Middle frontal gyrus (tissue), 1 donor: ENCODE measurements around the gene KRTAP9-7.

Experiments used
- DNase-seq: peaks from one replicate; pipeline ENCODE4 v3.0.0-alpha.2; 2015; ENCODE audit warnings: low spot score; ENCODE audit errors: extremely low spot score

The KRTAP9-7 gene

DNA sequence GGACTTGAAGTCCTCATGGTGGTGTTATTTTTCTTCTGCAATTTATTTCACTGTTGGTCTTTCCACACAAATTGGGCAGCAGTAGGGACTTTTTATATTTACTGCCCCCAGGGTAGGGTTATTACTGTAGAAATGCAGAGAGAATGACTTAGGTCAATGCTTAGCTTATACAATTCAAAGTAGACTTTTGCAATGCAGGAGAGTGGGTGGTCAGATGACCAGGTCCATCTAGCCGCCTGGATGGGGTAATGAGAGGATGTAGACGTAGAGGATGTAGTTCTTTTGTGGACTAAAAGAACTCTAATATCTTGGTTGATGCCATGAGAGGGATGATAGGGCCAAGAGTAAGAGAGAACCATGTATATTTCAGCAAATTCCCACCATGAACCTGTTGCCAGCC, 42.7 kb downstream of the KRTAP9-7 start:
- DNase-seq, result no peak

DNA sequence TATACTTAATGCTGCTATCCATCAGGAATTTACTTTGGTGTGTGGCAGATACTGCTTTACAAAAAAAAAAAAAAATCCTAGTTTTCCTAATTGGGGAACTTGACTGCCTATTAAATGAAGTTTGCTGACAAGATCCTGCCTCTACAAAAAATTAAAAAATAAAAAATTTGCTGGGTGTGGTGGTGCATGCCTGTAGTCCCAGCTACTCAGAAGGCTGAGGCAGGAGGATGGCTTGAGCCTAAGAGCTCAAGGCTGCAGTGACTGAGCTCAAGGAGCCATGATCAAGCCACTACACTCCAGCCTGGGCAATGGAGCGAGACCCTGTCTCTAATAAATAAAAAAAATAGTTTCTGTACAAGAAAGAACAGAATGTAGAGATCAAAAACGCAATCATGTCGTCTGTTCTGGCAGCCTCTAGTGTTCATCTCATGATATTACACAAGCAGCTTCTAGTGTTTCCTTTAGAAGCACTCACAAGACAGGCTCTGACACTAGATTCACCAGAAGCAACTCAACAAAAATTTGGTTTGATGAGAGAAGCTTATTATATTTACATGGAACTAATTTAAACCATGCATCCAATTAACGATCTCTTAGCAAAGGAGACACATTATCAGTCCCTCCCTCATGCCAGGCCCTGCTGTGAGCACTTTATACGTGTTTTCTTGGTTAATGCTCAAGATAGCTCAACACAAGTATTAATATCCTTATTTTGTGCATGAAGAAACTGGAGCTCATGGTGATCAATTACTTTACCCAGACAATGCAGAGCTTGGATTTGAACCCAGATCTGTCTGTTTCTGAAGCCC, 46.8 kb downstream of the KRTAP9-7 start:
- DNase-seq, result no peak

DNA sequence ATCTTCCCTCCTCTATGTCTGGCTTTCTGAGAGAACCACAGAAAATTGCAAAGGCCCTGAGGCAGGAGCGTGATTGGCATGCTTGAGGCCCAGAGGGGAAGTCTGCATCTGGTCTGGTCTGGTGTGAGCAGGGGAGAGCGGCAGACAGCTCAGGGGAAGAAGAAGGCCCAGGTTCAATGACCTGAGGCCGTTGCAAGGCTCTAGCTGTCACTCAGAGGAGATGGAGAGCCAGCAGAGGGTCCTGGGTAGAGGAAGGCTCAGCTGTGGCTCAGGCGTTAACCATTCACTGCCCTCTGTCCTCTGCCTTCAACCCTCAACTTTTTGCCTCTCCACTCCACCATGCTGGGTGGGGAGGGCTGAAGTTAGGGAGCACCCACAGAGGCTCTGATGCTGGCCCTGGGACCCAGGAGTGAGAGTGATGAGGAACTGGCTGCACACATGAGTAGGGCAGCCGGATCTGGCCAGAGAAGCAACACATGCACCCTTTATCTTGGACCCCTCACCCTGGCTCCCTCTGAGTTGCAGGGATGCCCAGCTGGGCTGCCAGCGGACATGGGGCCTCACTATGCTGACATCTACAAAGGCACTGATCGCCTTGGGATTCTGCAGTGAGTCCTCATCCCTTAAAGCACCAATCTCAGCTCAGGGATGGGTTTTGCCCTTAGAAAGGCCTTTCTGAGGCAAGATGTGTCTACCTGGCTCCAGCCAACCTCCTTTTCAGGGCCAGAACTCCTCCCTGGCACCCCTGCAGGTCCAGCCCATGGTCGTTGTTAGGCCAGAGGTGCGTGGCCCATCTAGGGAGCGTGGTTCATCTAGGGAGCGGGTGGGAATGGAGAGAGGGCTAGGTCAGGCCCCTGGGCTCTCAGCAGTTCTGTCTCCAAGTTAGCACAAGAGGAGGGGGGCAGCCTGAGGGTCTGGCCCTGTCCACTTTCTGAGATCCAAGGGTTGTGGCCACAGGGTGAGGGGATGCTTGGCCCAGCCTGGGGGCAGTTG, 47.7 kb downstream of the KRTAP9-7 start:
- no peak for DNase-seq

DNA sequence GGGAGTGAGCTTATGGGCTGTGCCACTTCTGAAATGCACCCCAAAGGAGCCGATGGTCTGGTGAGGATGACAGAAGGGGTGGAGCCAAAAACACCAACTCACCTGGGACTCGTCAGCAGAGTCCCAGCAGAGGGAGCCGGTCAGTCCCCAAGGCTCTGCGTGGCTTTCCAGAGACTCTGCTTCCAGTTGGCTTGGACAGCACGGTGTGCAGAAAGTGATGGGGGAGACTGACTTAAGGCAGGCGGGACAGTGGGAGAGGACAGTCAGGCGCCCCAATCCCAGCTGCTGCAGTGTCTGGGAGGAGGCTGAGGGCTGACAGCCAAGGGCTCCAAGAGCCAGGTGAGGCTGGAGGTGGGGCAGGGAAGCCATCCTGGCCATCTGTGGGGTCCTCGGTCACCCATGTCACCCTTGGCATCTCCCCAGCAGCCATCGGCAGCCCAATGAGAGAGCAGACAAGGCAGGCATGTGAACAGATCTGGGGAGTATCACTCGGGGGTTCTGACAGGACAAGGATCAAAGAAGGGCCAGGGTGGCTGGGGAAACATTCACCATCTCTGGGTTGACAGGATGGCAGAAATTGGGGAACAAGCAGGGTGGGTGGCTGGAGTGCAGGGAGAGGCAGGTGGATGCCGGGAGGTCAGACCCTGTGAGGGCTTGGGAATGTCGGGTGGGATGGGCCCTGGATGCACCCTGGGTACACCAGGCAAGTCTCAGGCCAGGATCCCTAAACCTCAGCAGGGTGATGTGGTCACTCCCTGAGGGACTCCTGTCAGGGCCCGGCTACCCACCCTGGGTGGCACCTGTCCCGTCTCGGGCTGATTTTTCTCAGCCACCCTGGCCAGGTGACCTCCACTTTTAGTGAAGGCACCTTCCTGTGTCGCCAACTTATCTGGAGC, 48.9 kb downstream of the KRTAP9-7 start:
- no peak for DNase-seq

DNA sequence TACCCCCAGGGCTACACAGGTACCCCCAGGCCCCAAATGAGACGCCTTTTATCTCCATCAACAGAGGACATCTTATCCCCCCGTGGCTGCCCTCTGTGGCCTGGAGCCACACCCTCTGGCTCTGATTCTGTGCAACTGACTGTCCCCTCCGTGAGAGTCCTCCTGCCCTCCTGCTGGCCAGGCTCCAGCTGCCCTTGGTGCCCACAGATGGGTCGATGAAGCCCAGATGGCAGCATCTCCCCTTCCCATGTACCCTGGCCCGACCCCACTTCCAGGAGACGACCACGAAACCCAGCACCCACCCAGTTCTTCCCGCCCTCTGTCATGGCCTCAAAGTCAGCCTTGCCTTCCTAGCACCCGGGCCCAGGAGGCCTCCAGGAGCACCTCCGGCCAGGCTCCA, 49.6 kb downstream of the KRTAP9-7 start:
- DNase-seq, result no peak

DNA sequence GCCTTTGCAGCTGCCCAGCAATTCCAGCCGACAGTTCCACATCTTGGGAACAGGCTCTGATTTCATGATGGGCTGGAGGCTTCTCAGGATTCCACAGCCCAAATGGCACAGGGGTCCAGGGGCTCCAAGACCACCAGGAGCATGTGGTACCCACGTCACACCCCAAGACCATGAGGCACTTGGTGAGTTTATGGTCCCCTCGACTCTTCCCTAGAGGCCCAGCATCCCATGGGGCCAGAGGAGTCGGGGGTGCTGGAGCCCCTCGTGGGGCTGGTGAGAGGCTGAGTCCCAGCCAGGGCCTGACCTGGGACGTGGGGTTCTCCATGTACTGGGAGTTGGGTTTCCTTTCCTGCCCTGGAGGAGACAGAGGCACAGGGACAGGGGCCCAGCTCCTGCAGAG, 50.1 kb downstream of the KRTAP9-7 start:
- DNase-seq, result no peak
